Esophagus (tissue), 2 donors: ENCODE data around the gene GPBAR1. TPM values are rescaled to one million over a fixed set of nuclear protein-coding genes. Genes with fewer than 3 reads are reported as not detected.

ENCODE experiments used
- H3K27ac ChIP-seq, 2 donors: one replicate each; pipeline ENCODE4 v1.5.1; 2013; ENCODE audit warnings: low read depth in 2 of 2, mild to moderate bottlenecking in 2 of 2, inconsistent platforms in 1 of 2, low read length in 1 of 2, moderate library complexity in 1 of 2
- H3K27me3 ChIP-seq, 2 donors: one replicate each; pipeline ENCODE4 v1.6.1; 2013; ENCODE audit warnings: low read length in 2 of 2, control low read depth in 1 of 2, mild to moderate bottlenecking in 1 of 2; ENCODE audit not compliant: insufficient read depth in 2 of 2, control insufficient read depth in 1 of 2
- H3K36me3 ChIP-seq, 2 donors: one replicate each; pipeline ENCODE4 v1.6.1; 2013; ENCODE audit warnings: low read length in 1 of 2; ENCODE audit not compliant: control insufficient read depth in 2 of 2, insufficient read depth in 2 of 2
- H3K4me1 ChIP-seq, 2 donors: one replicate each; pipeline ENCODE4 v1.6.1; 2013; ENCODE audit warnings: low read length in 1 of 2; ENCODE audit not compliant: control insufficient read depth in 2 of 2, insufficient read depth in 2 of 2
- H3K4me3 ChIP-seq, 2 donors: one replicate each; pipeline ENCODE4 v1.5.1; 2013; ENCODE audit warnings: low read length in 2 of 2, mild to moderate bottlenecking in 2 of 2, low read depth in 1 of 2, moderate library complexity in 1 of 2
- H3K9me3 ChIP-seq, 2 donors: one replicate each; pipeline ENCODE4 v1.6.1; 2013; ENCODE audit warnings: mild to moderate bottlenecking in 2 of 2, low read depth in 1 of 2, low read length in 1 of 2, moderate library complexity in 1 of 2; ENCODE audit not compliant: control insufficient read depth in 2 of 2, insufficient read depth in 1 of 2
- WGBS, 2 donors: extraction: QIAGEN DNeasy Blood & Tissue Kit; methylation state at CpG; one replicate each; pipeline ENCODE4 v1.1.7; 2013; 5-methylcytosine and 5-hydroxymethylcytosine counted together
- polyA plus RNA-seq, 2 donors: library from polyadenylated mRNA; stranded (reverse); fragments of 200-250 nt; gene quantifications; one replicate each; pipeline ENCODE4 v1.2.3, GENCODE V29; 2013
- donor health status: healthy with polysubstance abuse.
- donor health status: Bipolar disorder and iron deficiency.

The GPBAR1 gene
- polyA plus RNA-seq, 2 donors, result 0.29 to 0.45 TPM

- Histone ChIP-seq H3K27ac (no peak overlapping the region), H3K9me3 (no peaks in the 10 kb centered on the region), H3K36me3 (peaks cover 0 to 8% of the 10 kb centered on the region in 2 donors), H3K4me1 (peaks cover 0 to 2% of the 10 kb centered on the region in 2 donors), H3K4me3 (peak overlapping the region in 1 of 2 donors; percentile 14), H3K27me3 (no peaks in the 10 kb centered on the region)
- 42 to 50% methylated on average over 5 of the region's 5 CpGs for WGBS, 2 donors
Measured at GRCh38 chr2:218223046-218223445, 37.8 kb upstream of the GPBAR1 start.

- no peaks in the 10 kb centered on the region for H3K27me3 ChIP-seq
- peaks cover 0 to 2% of the 10 kb centered on the region in 2 donors for H3K4me1 ChIP-seq
- no peak overlapping the region for H3K4me3 ChIP-seq
- peaks cover 0 to 10% of the 10 kb centered on the region in 2 donors for H3K36me3 ChIP-seq
- 54 to 59% methylated on average over 1 of the region's 1 CpG for WGBS, 2 donors
- no peak overlapping the region for H3K27ac ChIP-seq
- no peaks in the 10 kb centered on the region for H3K9me3 ChIP-seq
Measured at GRCh38 chr2:218224186-218224585, 36.6 kb upstream of the GPBAR1 start.

- 80 to 86% methylated on average over 3 of the region's 3 CpGs for WGBS, 2 donors
- Histone ChIP-seq H3K9me3 (no peaks in the 10 kb centered on the region), H3K27me3 (no peaks in the 10 kb centered on the region), H3K4me1 (no peaks in the 10 kb centered on the region), H3K27ac (no peak overlapping the region), H3K36me3 (peaks cover 0 to 10% of the 10 kb centered on the region in 2 donors), H3K4me3 (no peak overlapping the region)
Measured at GRCh38 chr2:218226903-218227302, 33.9 kb upstream of the GPBAR1 start.

- H3K4me3 ChIP-seq, result no peak overlapping the region
- H3K9me3 ChIP-seq, result no peaks in the 10 kb centered on the region
- no peaks in the 10 kb centered on the region for H3K4me1 ChIP-seq
- H3K27me3 ChIP-seq, result no peaks in the 10 kb centered on the region
- 79 to 88% methylated on average over 6 of the region's 6 CpGs for WGBS, 2 donors
- H3K27ac ChIP-seq, result peak overlapping the region; percentile 47 to 52
- H3K36me3 ChIP-seq, result peaks cover 0 to 10% of the 10 kb centered on the region in 2 donors
Measured at GRCh38 chr2:218228366-218229090, 32.3 kb upstream of the GPBAR1 start.

GRCh38 chr2:218229239-218229638 lies 31.6 kb upstream of the GPBAR1 start:
- H3K9me3 ChIP-seq, result no peaks in the 10 kb centered on the region
- whole genome bisulfite sequencing, 2 donors, result 20 to 25% methylated on average over 3 of the region's 3 CpGs
- H3K4me1 ChIP-seq, result no peaks in the 10 kb centered on the region
- H3K27ac ChIP-seq, result no peak overlapping the region
- H3K36me3 ChIP-seq, result peaks cover 0 to 12% of the 10 kb centered on the region in 2 donors
- H3K27me3 ChIP-seq, result no peaks in the 10 kb centered on the region
- H3K4me3 ChIP-seq, result no peak overlapping the region

- Histone ChIP-seq H3K36me3 (peaks cover 0 to 12% of the 10 kb centered on the region in 2 donors), H3K9me3 (no peaks in the 10 kb centered on the region), H3K4me1 (no peaks in the 10 kb centered on the region), H3K4me3 (no peak overlapping the region), H3K27ac (peak overlapping the region; percentile 14 to 17), H3K27me3 (no peaks in the 10 kb centered on the region)
- 48 to 54% methylated on average over 4 of the region's 4 CpGs for WGBS, 2 donors
Measured at GRCh38 chr2:218229851-218230250, 31.0 kb upstream of the GPBAR1 start.

GRCh38 chr2:218230882-218231281 lies 29.9 kb upstream of the GPBAR1 start:
- H3K9me3 ChIP-seq, result no peaks in the 10 kb centered on the region
- WGBS, 2 donors, result 0 to 10% methylated on average over 1 of the region's 1 CpG
- no peak overlapping the region for H3K27ac ChIP-seq
- no peaks in the 10 kb centered on the region for H3K27me3 ChIP-seq
- H3K4me1 ChIP-seq, result no peaks in the 10 kb centered on the region
- H3K36me3 ChIP-seq, result peaks cover 0 to 19% of the 10 kb centered on the region in 2 donors
- H3K4me3 ChIP-seq, result no peak overlapping the region

- H3K27ac ChIP-seq, result no peak overlapping the region
- no peaks in the 10 kb centered on the region for H3K27me3 ChIP-seq
- peaks cover 3 to 24% of the 10 kb centered on the region in 2 donors for H3K36me3 ChIP-seq
- WGBS, 2 donors, result 87 to 90% methylated on average over 4 of the region's 4 CpGs
- no peak overlapping the region for H3K4me3 ChIP-seq
- no peaks in the 10 kb centered on the region for H3K4me1 ChIP-seq
- no peaks in the 10 kb centered on the region for H3K9me3 ChIP-seq
Measured at GRCh38 chr2:218233543-218233942, 27.3 kb upstream of the GPBAR1 start.

- no peak overlapping the region for H3K27ac ChIP-seq
- no peaks in the 10 kb centered on the region for H3K4me1 ChIP-seq
- no peaks in the 10 kb centered on the region for H3K9me3 ChIP-seq
- 44 to 54% methylated on average over 3 of the region's 3 CpGs for WGBS, 2 donors
- H3K27me3 ChIP-seq, result no peaks in the 10 kb centered on the region
- H3K36me3 ChIP-seq, result peaks cover 3 to 29% of the 10 kb centered on the region in 2 donors
- H3K4me3 ChIP-seq, result no peak overlapping the region
Measured at GRCh38 chr2:218234521-218234920, 26.3 kb upstream of the GPBAR1 start.

GRCh38 chr2:218235017-218235416 lies 25.8 kb upstream of the GPBAR1 start:
- H3K4me3 ChIP-seq, result no peak overlapping the region
- H3K27me3 ChIP-seq, result no peaks in the 10 kb centered on the region
- 98 to 100% methylated on average over 2 of the region's 2 CpGs for WGBS, 2 donors
- H3K27ac ChIP-seq, result no peak overlapping the region
- no peaks in the 10 kb centered on the region for H3K4me1 ChIP-seq
- no peaks in the 10 kb centered on the region for H3K9me3 ChIP-seq
- peaks cover 7 to 33% of the 10 kb centered on the region in 2 donors for H3K36me3 ChIP-seq
